Bronchial epithelial cell (primary cell): Measurements from ENCODE around the gene GLYR1. TPM values are rescaled to one million over a fixed set of nuclear protein-coding genes. Genes with fewer than 3 reads are reported as not detected.

ENCODE experiments used
- DNase-seq: peaks from one replicate; pipeline ENCODE4 v3.0.0-alpha.2; 2010; ENCODE audit warnings: low read depth
- FAIRE-seq: peaks from 2 replicates; lab custom pipeline; 2011; peaks lifted over from hg19 to GRCh38; lab: Jason Lieb, UNC
- H3K27me3 ChIP-seq: 2 replicates; pipeline ENCODE4 v1.5.1; 2011; ENCODE audit warnings: low read length; ENCODE audit not compliant: control insufficient read depth, insufficient read depth
- H3K36me3 ChIP-seq: 2 replicates; pipeline ENCODE4 v1.5.1; 2011; ENCODE audit warnings: low read length; ENCODE audit not compliant: control insufficient read depth, insufficient read depth
- H3K4me3 ChIP-seq: 2 replicates; pipeline ENCODE4 v1.5.1; 2011; ENCODE audit warnings: mild to moderate bottlenecking, low read depth, low read length, control low read depth
- CTCF ChIP-seq: IDR thresholded peaks from 2 replicates; pipeline ENCODE4 v1.5.1; 2011; ENCODE audit warnings: mild to moderate bottlenecking, moderate library complexity, low read length, control low read depth, inconsistent platforms; ENCODE audit not compliant: insufficient read depth, severe bottlenecking
- total RNA-seq: library from RNA; depleted of rRNA; stranded (reverse); fragments of >200 nt; gene quantifications from 2 replicates; pipeline ENCODE4 v1.2.1, GENCODE V29; 2014

GLYR1 gene
- total RNA-seq, 1 donor from 2014 or later, result 31.1 TPM

GRCh38 chr16:4811773-4812172 is 35.3 kb downstream of the GLYR1 start:
- peaks cover 25% of the 10 kb centered on the region for H3K36me3 ChIP-seq
- DNase-seq, result no peak
- H3K27me3 ChIP-seq, result no peaks in the 10 kb centered on the region
- no peak overlapping the region for H3K4me3 ChIP-seq
- no peak for FAIRE-seq
- no peak for TF ChIP-seq CTCF

- DNase-seq (no peak), FAIRE-seq (no peak)
- H3K4me3 ChIP-seq, result no peak overlapping the region
- no peak for TF ChIP-seq CTCF
- H3K27me3 ChIP-seq, result no peaks in the 10 kb centered on the region
- H3K36me3 ChIP-seq, result peaks cover 25% of the 10 kb centered on the region
Measured at GRCh38 chr16:4811242-4811641, 35.8 kb downstream of the GLYR1 start.

GRCh38 chr16:4806280-4806679 is 40.8 kb downstream of the GLYR1 start:
- H3K36me3 ChIP-seq, result peaks cover 7% of the 10 kb centered on the region
- DNase-seq, result no peak

GRCh38 chr16:4805231-4805630 is 41.9 kb downstream of the GLYR1 start:
- no peak for TF ChIP-seq CTCF
- H3K27me3 ChIP-seq, result no peaks in the 10 kb centered on the region
- FAIRE-seq, result no peak
- peaks cover 6% of the 10 kb centered on the region for H3K36me3 ChIP-seq
- no peak overlapping the region for H3K4me3 ChIP-seq
- DNase-seq, result no peak

More at GRCh38 chr16:4806280-4806679, 40.8 kb downstream of the GLYR1 start:
- Histone ChIP-seq H3K4me3 (no peak overlapping the region), H3K27me3 (no peaks in the 10 kb centered on the region)
- no peak for FAIRE-seq
- TF ChIP-seq CTCF, result no peak

GRCh38 chr16:4803898-4804762 is 43.0 kb downstream of the GLYR1 start:
- DNase-seq, result no peak
- no peak for FAIRE-seq
- peaks cover 6% of the 10 kb centered on the region for H3K36me3 ChIP-seq
- TF ChIP-seq CTCF, result no peak
- H3K27me3 ChIP-seq, result no peaks in the 10 kb centered on the region
- H3K4me3 ChIP-seq, result no peak overlapping the region
